HEK293T (cell line): ENCODE results near the gene C1orf226.
"Not testable (repeated sequence)": the region's sequence is repeated elsewhere in the genome, so short reads cannot be mapped to it uniquely, and the experiment has no call there.

Experiments
- CTCF ChIA-PET: fragments of 350-600 bp; formaldehyde crosslinking; extraction: SDS; loops from one replicate; lab custom pipeline; 2021; ENCODE audit warnings: antibody characterized with exemption, inconsistent platforms; lab: Yijun Ruan, JAX
- POLR2A ChIA-PET: fragments of 350-600 bp; formaldehyde crosslinking; extraction: SDS; loops from one replicate; lab custom pipeline; 2020; ENCODE audit warnings: antibody characterized with exemption, inconsistent platforms; lab: Yijun Ruan, JAX
- DNase-seq: peaks from one replicate; pipeline ENCODE4 v3.0.0; 2012; ENCODE audit warnings: mixed read lengths; ENCODE audit errors: extremely low spot score
- ARNT ChIP-seq: fragments of 450-650 bp; IDR thresholded peaks from 2 replicates; pipeline ENCODE4 v1.6.1; 2017; ENCODE audit warnings: mild to moderate bottlenecking
- BHLHE40 ChIP-seq: fragments of 450-650 bp; IDR thresholded peaks from 2 replicates; pipeline ENCODE4 v1.6.1; 2016; ENCODE audit warnings: mild to moderate bottlenecking, moderate library complexity, borderline replicate concordance
- CTBP1 ChIP-seq: fragments of 450-650 bp; IDR thresholded peaks from 2 replicates; pipeline ENCODE4 v1.6.1; 2016; ENCODE audit warnings: borderline replicate concordance
- ELF4 ChIP-seq: fragments of 450-650 bp; IDR thresholded peaks from 2 replicates; pipeline ENCODE4 v1.6.1; 2017; ENCODE audit warnings: antibody characterized with exemption
- FOXA1 ChIP-seq: fragments of 450-650 bp; IDR thresholded peaks from 2 replicates; pipeline ENCODE4 v1.6.1; 2016; ENCODE audit warnings: mild to moderate bottlenecking
- FOXK2 ChIP-seq: fragments of 450-650 bp; IDR thresholded peaks from 2 replicates; pipeline ENCODE4 v1.6.1; 2016; ENCODE audit warnings: mild to moderate bottlenecking
- FOXM1 ChIP-seq: fragments of 450-650 bp; IDR thresholded peaks from 2 replicates; pipeline ENCODE4 v1.6.1; 2017; ENCODE audit warnings: mild to moderate bottlenecking, borderline replicate concordance
- HDGF ChIP-seq: fragments of 450-650 bp; IDR thresholded peaks from 2 replicates; pipeline ENCODE4 v1.6.1; 2017; ENCODE audit warnings: antibody characterized with exemption, borderline replicate concordance
- L3MBTL2 ChIP-seq: fragments of 450-650 bp; conservative IDR thresholded peaks from 2 replicates; pipeline ENCODE4 v1.6.1; 2016; ENCODE audit warnings: mild to moderate bottlenecking
- LEF1 ChIP-seq: fragments of 450-650 bp; IDR thresholded peaks from 2 replicates; pipeline ENCODE4 v1.6.1; 2017; ENCODE audit warnings: mild to moderate bottlenecking, borderline replicate concordance
- NFRKB ChIP-seq: fragments of 450-650 bp; IDR thresholded peaks from 2 replicates; pipeline ENCODE4 v1.6.1; 2016; ENCODE audit warnings: mild to moderate bottlenecking, moderate library complexity
- SP1 ChIP-seq: fragments of 450-650 bp; IDR thresholded peaks from 2 replicates; pipeline ENCODE4 v1.6.1; 2017
- SUZ12 ChIP-seq: fragments of 450-650 bp; IDR thresholded peaks from 2 replicates; pipeline ENCODE4 v1.6.1; 2016; ENCODE audit warnings: mild to moderate bottlenecking
- TARDBP ChIP-seq: fragments of 450-650 bp; IDR thresholded peaks from 2 replicates; pipeline ENCODE4 v1.6.1; 2016
- ZNF384 ChIP-seq: fragments of 450-650 bp; IDR thresholded peaks from 2 replicates; pipeline ENCODE4 v1.6.1; 2016
- TF ChIP-seq, protein P1 (sequence below): fragments of 450-650 bp; IDR thresholded peaks from 2 replicates; pipeline ENCODE4 v1.6.1; 2016

The C1orf226 gene

DNA sequence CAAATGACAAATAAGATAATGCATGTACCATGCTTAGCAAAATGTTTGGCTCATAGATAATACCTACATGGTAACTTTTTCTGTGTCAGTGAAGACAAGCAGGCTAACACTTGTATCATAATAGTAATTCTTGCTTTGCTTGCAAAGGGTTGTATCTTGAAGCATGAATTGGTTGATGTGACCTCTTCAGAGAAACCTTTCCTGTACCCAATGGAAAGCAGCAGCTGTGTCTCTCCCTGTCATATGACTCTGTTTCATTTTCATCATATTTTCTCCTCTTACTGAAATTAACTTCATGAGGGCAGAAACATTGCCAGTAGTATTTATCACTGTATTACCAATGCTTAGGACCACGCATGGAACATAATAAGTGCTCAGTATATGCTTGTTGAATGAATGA lies 26.0 kb downstream of the C1orf226 start:
- no peak for TF ChIP-seq CTBP1
- no peak for TF ChIP-seq FOXA1
- TF ChIP-seq SUZ12 = no peak
- no peak for TF ChIP-seq TARDBP
- TF ChIP-seq NFRKB = no peak
- no peak for TF ChIP-seq ZNF384
- no peak for TF ChIP-seq FOXM1
- no peak for TF ChIP-seq L3MBTL2
- TF ChIP-seq BHLHE40 = no peak
- TF ChIP-seq SP1 = no peak
- TF ChIP-seq FOXK2 = no peak
- TF ChIP-seq, protein P1, sequence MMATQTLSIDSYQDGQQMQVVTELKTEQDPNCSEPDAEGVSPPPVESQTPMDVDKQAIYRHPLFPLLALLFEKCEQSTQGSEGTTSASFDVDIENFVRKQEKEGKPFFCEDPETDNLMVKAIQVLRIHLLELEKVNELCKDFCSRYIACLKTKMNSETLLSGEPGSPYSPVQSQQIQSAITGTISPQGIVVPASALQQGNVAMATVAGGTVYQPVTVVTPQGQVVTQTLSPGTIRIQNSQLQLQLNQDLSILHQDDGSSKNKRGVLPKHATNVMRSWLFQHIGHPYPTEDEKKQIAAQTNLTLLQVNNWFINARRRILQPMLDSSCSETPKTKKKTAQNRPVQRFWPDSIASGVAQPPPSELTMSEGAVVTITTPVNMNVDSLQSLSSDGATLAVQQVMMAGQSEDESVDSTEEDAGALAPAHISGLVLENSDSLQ = no peak
- TF ChIP-seq HDGF = no peak
- no peak for TF ChIP-seq ARNT
- no peak for TF ChIP-seq LEF1
- no peak for TF ChIP-seq ELF4
- CTCF ChIA-PET = no interaction called here
- no peak for DNase-seq
- POLR2A ChIA-PET = no interaction called here

DNA sequence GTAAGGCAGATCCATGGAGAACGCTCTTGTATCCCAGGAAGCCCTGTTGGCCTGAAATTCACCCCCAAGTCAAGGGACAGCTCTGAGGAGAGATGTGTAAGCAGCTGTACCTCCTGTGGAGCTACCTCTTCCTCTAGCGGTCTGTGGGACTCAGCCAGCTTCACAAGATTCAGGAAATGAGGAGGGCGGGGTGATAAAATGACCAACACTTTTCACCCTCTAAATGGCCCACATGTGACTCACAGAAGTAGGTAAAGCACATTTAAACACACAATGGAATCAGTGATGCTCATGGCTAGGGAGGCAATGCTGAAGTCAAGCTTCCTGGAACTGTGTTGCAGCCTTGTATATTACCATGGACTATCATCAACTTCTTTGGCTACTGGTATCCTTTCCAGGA lies 30.5 kb downstream of the C1orf226 start, which contains the start of gene SH2D1B:
Gene SH2D1B (minus strand): TSS at position 135 of the 400 bp plus-strand sequence. CDS start 120 bp downstream, at position 15.
- CTCF ChIA-PET = no interaction called here
- POLR2A ChIA-PET = no interaction called here
- TF ChIP-seq, protein P1 = no peak
- TF ChIP-seq FOXM1 (no peak), SP1 (no peak), FOXK2 (no peak), NFRKB (no peak), BHLHE40 (no peak), L3MBTL2 (no peak), ELF4 (no peak), ZNF384 (no peak), CTBP1 (no peak), LEF1 (no peak)
- no peak for DNase-seq

DNA sequence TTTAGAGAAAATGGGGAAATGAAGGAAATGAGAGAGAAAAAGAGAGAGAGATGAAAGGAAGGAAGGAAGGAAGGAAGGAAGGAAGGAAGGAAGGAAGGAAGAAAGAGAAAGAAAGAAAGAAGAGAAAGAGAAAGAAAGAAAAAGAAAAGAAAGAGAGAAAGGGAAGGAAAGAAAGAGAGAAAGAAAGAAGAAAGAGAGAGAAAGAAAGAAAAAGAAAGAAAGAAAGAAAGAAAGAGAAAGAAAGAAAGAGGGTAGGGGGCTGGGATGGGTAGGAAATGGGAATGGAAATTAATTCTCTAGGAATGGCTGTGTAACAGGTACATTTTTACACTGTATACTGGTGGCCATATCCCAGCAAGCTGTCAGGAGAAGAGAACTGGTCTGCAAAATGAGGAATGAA lies 34.7 kb downstream of the C1orf226 start:
- ChIA-PET CTCF (no interaction called here), POLR2A (no interaction called here)
- no peak for TF ChIP-seq FOXA1
- TF ChIP-seq CTBP1 = no peak
- no peak for TF ChIP-seq TARDBP
- no peak for TF ChIP-seq LEF1
- no peak for TF ChIP-seq SP1
- no peak for TF ChIP-seq SUZ12
- TF ChIP-seq ARNT = no peak
- no peak for TF ChIP-seq NFRKB
- TF ChIP-seq, protein P1 = no peak
- no peak for TF ChIP-seq HDGF
- TF ChIP-seq L3MBTL2 = no peak
- no peak for TF ChIP-seq FOXM1
- no peak for TF ChIP-seq BHLHE40
- no peak for TF ChIP-seq ZNF384
- TF ChIP-seq FOXK2 = no peak
- no peak for TF ChIP-seq ELF4
- DNase-seq = no peak

DNA sequence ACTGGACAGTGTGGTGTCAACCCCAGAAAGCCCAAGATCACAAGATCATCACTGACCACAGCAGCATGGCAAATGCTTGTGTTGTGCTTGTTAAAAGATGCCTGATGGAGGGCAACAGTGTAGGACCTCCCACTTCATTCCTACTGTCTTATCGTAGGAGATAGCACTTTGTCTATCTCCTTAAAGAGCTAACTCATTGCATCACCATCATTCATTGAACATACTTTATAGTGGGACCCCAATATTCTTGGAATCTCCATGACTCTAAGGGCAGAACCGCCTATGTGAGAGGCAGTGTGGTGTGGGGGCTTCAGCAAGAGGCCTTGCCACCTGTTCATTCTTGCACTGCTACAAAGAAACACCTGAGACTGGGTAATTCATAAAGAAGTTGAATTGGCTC lies 35.4 kb downstream of the C1orf226 start:
- TF ChIP-seq NFRKB (no peak), LEF1 (no peak), SP1 (no peak), ELF4 (no peak), TARDBP (no peak), FOXM1 (no peak), BHLHE40 (no peak), FOXA1 (no peak), ZNF384 (no peak), ARNT (no peak), SUZ12 (no peak), FOXK2 (no peak), HDGF (no peak), L3MBTL2 (no peak), CTBP1 (no peak)
- TF ChIP-seq, protein P1 = no peak
- ChIA-PET CTCF (no interaction called here), POLR2A (no interaction called here)
- no peak for DNase-seq

DNA sequence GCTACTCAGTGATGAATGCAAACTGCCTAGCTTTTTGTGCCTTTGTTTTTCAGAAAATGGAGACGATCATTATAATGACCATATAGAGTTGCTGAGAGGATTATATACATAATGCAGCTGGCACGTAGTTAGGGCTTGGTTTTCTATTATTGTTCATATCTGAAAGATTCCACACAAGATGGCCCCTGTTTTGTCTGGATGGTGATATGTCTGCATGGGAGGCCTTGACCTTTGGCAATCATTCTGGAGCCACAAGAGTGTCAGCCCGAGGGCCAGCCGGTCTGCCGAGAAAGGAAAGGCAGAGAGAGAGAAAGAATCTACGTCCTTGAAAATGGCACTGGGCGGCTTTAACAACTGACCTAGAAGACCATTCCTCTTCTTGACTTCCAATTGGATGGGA lies 36.1 kb downstream of the C1orf226 start:
- TF ChIP-seq LEF1 (no peak), FOXA1 (no peak), SP1 (no peak), CTBP1 (no peak)
- CTCF ChIA-PET = interaction anchor here (0.7 kb wide), 1 partner anchor 143 kb away, joined by 3 read pairs; no protein-coding TSS in a partner anchor
- no peak for DNase-seq
- POLR2A ChIA-PET = no interaction called here

DNA sequence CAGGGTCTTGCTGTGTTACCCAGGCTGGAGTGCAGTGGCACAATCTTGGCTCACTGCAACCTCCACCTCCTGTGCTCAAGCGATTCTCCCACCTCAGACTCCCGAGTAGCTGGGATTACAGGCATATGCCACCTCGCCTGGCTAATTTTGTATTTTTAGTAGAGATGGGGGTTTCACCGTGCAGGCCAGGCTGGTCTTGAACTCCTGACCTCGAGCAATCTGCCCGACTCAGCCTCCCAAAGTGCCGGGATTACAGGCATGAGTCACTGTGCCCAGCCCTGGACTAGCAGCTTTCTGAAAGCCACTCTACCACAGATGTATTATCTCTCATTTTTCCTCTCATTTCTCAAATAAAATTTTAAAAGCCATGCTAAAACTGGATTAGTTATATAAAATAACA lies 37.1 kb downstream of the C1orf226 start:
- POLR2A ChIA-PET, CTCF ChIA-PET, DNase-seq: not testable (repeated sequence)

DNA sequence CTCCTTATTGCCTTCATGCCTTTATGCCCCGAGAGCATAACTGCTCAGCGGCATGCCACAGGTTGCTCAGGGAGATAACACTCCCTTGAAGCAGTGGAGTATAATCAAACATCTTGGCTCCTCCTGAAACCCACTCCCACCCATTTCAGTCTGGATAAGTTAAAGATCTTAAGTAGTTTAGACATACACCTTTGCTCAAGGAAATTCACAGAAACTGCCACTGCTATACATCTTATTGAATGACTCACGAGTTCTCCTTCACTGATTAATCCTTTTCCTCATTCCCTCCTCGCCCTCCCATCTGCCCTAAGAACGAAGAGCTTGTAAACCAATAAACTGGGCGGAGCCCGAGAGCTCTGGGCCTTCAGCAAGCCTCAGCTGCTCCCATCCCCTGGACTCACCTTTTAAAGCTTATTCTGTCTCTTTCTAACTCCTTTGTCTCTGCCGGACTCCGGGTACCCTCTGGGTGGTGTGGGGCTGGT lies 38.0 kb downstream of the C1orf226 start:
- DNase-seq, POLR2A ChIA-PET, CTCF ChIA-PET: not testable (repeated sequence)
